ENCODE results near the gene ZBTB32.

The ZBTB32 gene

GRCh38 chr19:35669566-35669965, 34.8 kb upstream of the ZBTB32 start:
- Histone ChIP-seq H3K27ac (no peak overlapping the region), H3K4me3 (ENCODE audit: low read depth, low read length) (no peak overlapping the region), H2AFZ (no peak overlapping the region), H3K27me3 (ENCODE audit: control insufficient read depth, insufficient read depth, low read length) (no peaks in the 10 kb centered on the region), H3K36me3 (ENCODE audit: control insufficient read depth, insufficient read depth, low read length) (no peaks in the 10 kb centered on the region), H3K9me3 (ENCODE audit: control insufficient read depth, low read length) (no peaks in the 10 kb centered on the region), H3K9ac (no peak overlapping the region), H3K79me2 (no peaks in the 10 kb centered on the region), H3K4me1 (no peaks in the 10 kb centered on the region), H3K4me2 (ENCODE audit: low read length) (no peak overlapping the region)
- TF ChIP-seq CTCF (IDR thresholded peaks at IDR 0.05), result no peak

GRCh38 chr19:35669974-35670373, 34.4 kb upstream of the ZBTB32 start:
- Histone ChIP-seq H3K4me1 (no peaks in the 10 kb centered on the region), H2AFZ (no peak overlapping the region), H3K9me3 (ENCODE audit: control insufficient read depth, low read length) (no peaks in the 10 kb centered on the region), H3K4me2 (ENCODE audit: low read length) (no peak overlapping the region), H3K4me3 (ENCODE audit: low read depth, low read length) (no peak overlapping the region), H3K27me3 (ENCODE audit: control insufficient read depth, insufficient read depth, low read length) (no peaks in the 10 kb centered on the region), H3K27ac (no peak overlapping the region), H3K9ac (no peak overlapping the region), H3K79me2 (no peaks in the 10 kb centered on the region), H3K36me3 (ENCODE audit: control insufficient read depth, insufficient read depth, low read length) (no peaks in the 10 kb centered on the region)
- no peak for TF ChIP-seq CTCF (IDR thresholded peaks at IDR 0.05)

- Histone ChIP-seq H3K27me3 (ENCODE audit: control insufficient read depth, insufficient read depth, low read length) (no peaks in the 10 kb centered on the region), H3K4me3 (ENCODE audit: low read depth, low read length) (no peak overlapping the region), H3K36me3 (ENCODE audit: control insufficient read depth, insufficient read depth, low read length) (no peaks in the 10 kb centered on the region), H3K27ac (no peak overlapping the region), H3K9ac (no peak overlapping the region), H3K4me2 (ENCODE audit: low read length) (no peak overlapping the region), H2AFZ (no peak overlapping the region), H3K4me1 (no peaks in the 10 kb centered on the region), H3K9me3 (ENCODE audit: control insufficient read depth, low read length) (no peaks in the 10 kb centered on the region), H3K79me2 (no peaks in the 10 kb centered on the region)
- no peak for TF ChIP-seq CTCF (IDR thresholded peaks at IDR 0.05)
Observed at GRCh38 chr19:35670686-35671085, 33.7 kb upstream of the ZBTB32 start.

- no peak overlapping the region for H3K27ac ChIP-seq
- H2AFZ ChIP-seq, result no peak overlapping the region
- H3K4me3 ChIP-seq (ENCODE audit: low read depth, low read length), result no peak overlapping the region
- TF ChIP-seq CTCF (IDR thresholded peaks at IDR 0.05), result no peak
- H3K9me3 ChIP-seq (ENCODE audit: control insufficient read depth, low read length), result no peaks in the 10 kb centered on the region
- no peak overlapping the region for H3K4me2 ChIP-seq (ENCODE audit: low read length)
- H3K36me3 ChIP-seq (ENCODE audit: control insufficient read depth, insufficient read depth, low read length), result no peaks in the 10 kb centered on the region
- H3K4me1 ChIP-seq, result no peaks in the 10 kb centered on the region
- no peak overlapping the region for H3K9ac ChIP-seq
- H3K27me3 ChIP-seq (ENCODE audit: control insufficient read depth, insufficient read depth, low read length), result no peaks in the 10 kb centered on the region
- no peaks in the 10 kb centered on the region for H3K79me2 ChIP-seq
Observed at GRCh38 chr19:35671818-35672217, 32.5 kb upstream of the ZBTB32 start.

- Histone ChIP-seq H3K9ac (no peak overlapping the region), H3K4me3 (ENCODE audit: low read depth, low read length) (no peak overlapping the region), H3K27ac (no peak overlapping the region), H3K36me3 (ENCODE audit: control insufficient read depth, insufficient read depth, low read length) (no peaks in the 10 kb centered on the region), H2AFZ (peak overlapping the region; percentile 75), H3K79me2 (no peaks in the 10 kb centered on the region), H3K27me3 (ENCODE audit: control insufficient read depth, insufficient read depth, low read length) (no peaks in the 10 kb centered on the region), H3K9me3 (ENCODE audit: control insufficient read depth, low read length) (no peaks in the 10 kb centered on the region), H3K4me1 (no peaks in the 10 kb centered on the region), H3K4me2 (ENCODE audit: low read length) (peak overlapping the region; percentile 18)
- no peak for TF ChIP-seq CTCF (IDR thresholded peaks at IDR 0.05)
Observed at GRCh38 chr19:35673121-35673804, 31.1 kb upstream of the ZBTB32 start.
